ENCODE measurements around the gene SLAMF6. TPM values are rescaled to one million over a fixed set of nuclear protein-coding genes. Genes with fewer than 3 reads are reported as not detected.
A peak's percentile ranks its signal among the peaks of the same experiment; 100 is the strongest.

The SLAMF6 gene
- total and polyA plus RNA-seq, 10 of the 15 experiments (the other 5 are each of a cell fraction or from before 2014, with no cell fraction given), result 20.5 to 89.6 (median 36.5) TPM

DNA sequence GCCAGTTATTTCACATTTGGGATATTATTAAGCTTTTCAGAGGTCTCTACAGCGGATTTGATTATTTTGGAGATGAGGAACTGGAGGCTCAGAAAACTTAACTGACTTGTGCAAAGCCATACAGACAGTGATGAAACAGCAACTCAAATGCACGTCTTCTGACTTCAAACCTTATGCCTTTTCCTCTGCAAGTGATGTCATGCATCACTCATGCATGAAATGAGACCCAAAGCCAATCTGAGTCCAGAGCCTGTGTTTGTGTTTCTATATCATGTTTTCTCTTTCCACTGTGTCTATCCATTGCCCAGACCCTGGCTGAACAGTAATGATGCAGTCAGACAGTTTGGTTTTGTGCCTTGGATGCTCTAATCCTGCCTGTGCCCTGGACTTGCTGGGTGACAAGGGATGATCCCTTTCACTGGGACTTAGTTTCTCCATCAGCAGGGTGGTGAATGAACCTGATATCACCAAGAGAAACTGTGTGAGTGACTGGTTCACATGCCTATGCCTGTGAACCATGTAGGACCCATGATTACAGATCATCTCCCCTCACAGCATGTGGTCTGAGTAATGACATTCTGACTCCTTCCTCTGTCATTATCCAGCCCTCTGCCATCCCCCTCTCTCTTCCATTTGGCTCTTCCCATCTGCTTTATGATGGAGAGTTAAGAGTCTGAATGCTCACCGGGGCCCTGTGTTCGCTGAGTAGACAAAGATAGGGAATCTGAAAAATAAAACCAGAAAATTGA lies 33.4 kb downstream of the SLAMF6 start:
- Histone ChIP-seq H3K4me3 (no peak overlapping the region), H2AFZ (ENCODE audit: control insufficient read depth, low read depth, low read length) (no peak overlapping the region), H3K36me3 (ENCODE audit: control insufficient read depth in 2 of 2, insufficient read depth in 2 of 2, low read length in 1 of 2) (peaks cover 8 to 43% of the 10 kb centered on the region in 2 experiments), H3K9me3 (replicated peaks; ENCODE audit: control insufficient read depth, insufficient read depth, low read length) (no peaks in the 10 kb centered on the region), H3K4me2 (ENCODE audit: control insufficient read depth, insufficient read depth) (no peak overlapping the region), H3K4me1 (ENCODE audit: control insufficient read depth, insufficient read depth, low read length) (peaks cover 17% of the 10 kb centered on the region), H3K79me2 (ENCODE audit: control insufficient read depth, insufficient read depth, low read length) (no peaks in the 10 kb centered on the region; the same call in 1 of the 2 replicates), H3K27ac (ENCODE audit: control insufficient read depth, insufficient read depth) (peak overlapping the region; percentile 68), H3K27me3 (replicated peaks in 1 of 2; ENCODE audit: control insufficient read depth in 2 of 2, insufficient read depth in 2 of 2, low read length in 1 of 2) (no peaks in the 10 kb centered on the region), H4K20me1 (ENCODE audit: control insufficient read depth, insufficient read depth) (no peaks in the 10 kb centered on the region), H3K9ac (ENCODE audit: control insufficient read depth, insufficient read depth, low read length) (no peak overlapping the region)
- ATAC-seq (peak; percentile 37), FAIRE-seq (no peak), DNase-seq (ENCODE audit: low read depth, low spot score) (no peak)
- TF ChIP-seq SMAD5 (IDR thresholded peaks at IDR 0.05; ENCODE audit: low read depth) (0 out of 2 replicates have a peak, but pooled peaks have one; percentile 31), SUZ12 (IDR thresholded peaks at IDR 0.05; ENCODE audit: unreplicated experiment) (no peak), EZH2 (IDR thresholded peaks at IDR 0.05; ENCODE audit: borderline replicate concordance, control insufficient read depth, low read depth, low read length) (no peak), RCOR1 (conservative IDR thresholded peaks at IDR 0.05; ENCODE audit: low read depth, low read length) (no peak), ATF7 (IDR thresholded peaks at IDR 0.05; ENCODE audit: low read depth) (peak; percentile 20; the same call in 1 of the 2 replicates), CREM (IDR thresholded peaks at IDR 0.05; ENCODE audit: low read depth) (peak; percentile 89), HDGF (IDR thresholded peaks at IDR 0.05) (no peak), KLF5 (IDR thresholded peaks at IDR 0.05; ENCODE audit: partially characterized antibody) (no peak), ZNF384 (IDR thresholded peaks at IDR 0.05; ENCODE audit: borderline replicate concordance, low read depth, low read length) (no peak), PAX5 (IDR thresholded peaks at IDR 0.05; ENCODE audit: borderline replicate concordance, low read depth, low read length) (0 out of 2 replicates have a peak, but pooled peaks have one; percentile 15), CREB1 (IDR thresholded peaks at IDR 0.05; ENCODE audit: low read depth) (peak; percentile 96)
- TF ChIP-seq, protein P1, sequence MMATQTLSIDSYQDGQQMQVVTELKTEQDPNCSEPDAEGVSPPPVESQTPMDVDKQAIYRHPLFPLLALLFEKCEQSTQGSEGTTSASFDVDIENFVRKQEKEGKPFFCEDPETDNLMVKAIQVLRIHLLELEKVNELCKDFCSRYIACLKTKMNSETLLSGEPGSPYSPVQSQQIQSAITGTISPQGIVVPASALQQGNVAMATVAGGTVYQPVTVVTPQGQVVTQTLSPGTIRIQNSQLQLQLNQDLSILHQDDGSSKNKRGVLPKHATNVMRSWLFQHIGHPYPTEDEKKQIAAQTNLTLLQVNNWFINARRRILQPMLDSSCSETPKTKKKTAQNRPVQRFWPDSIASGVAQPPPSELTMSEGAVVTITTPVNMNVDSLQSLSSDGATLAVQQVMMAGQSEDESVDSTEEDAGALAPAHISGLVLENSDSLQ (IDR thresholded peaks at IDR 0.05), result peak; percentile 14; the same call in 1 of the 2 replicates
- TF ChIP-seq, protein P2, sequence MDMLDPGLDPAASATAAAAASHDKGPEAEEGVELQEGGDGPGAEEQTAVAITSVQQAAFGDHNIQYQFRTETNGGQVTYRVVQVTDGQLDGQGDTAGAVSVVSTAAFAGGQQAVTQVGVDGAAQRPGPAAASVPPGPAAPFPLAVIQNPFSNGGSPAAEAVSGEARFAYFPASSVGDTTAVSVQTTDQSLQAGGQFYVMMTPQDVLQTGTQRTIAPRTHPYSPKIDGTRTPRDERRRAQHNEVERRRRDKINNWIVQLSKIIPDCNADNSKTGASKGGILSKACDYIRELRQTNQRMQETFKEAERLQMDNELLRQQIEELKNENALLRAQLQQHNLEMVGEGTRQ (IDR thresholded peaks at IDR 0.05; ENCODE audit: borderline replicate concordance, low read depth, low read length), result no peak
- TF ChIP-seq, protein P3, sequence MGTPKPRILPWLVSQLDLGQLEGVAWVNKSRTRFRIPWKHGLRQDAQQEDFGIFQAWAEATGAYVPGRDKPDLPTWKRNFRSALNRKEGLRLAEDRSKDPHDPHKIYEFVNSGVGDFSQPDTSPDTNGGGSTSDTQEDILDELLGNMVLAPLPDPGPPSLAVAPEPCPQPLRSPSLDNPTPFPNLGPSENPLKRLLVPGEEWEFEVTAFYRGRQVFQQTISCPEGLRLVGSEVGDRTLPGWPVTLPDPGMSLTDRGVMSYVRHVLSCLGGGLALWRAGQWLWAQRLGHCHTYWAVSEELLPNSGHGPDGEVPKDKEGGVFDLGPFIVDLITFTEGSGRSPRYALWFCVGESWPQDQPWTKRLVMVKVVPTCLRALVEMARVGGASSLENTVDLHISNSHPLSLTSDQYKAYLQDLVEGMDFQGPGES (IDR thresholded peaks at IDR 0.05), result no peak
- ChIA-PET CTCF (interaction anchor here (1.3 to 2.4 kb wide), 2 partner anchors 60 to 117 kb away, joined by 4 to 10 read pairs; no protein-coding TSS in a partner anchor), POLR2A (interaction anchor here (0.5 to 1.0 kb wide), 3 partner anchors 17 to 57 kb away, joined by 3 read pairs; no protein-coding TSS in a partner anchor), SMC1A (ENCODE audit: uncharacterized antibody, unreplicated experiment) (interaction anchor here (1.0 to 3.2 kb wide), 12 partner anchors 8 to 116 kb away, joined by 3 to 20 read pairs (median 6); partner anchors contain the start of gene SLAMF6), RAD21 (ENCODE audit: unreplicated experiment) (interaction anchor here (1.7 kb wide), 1 partner anchor 54 kb away, joined by 5 read pairs; no protein-coding TSS in a partner anchor)
- no TSS peak for BruUV-seq (replicated peaks)
- 50% methylated on average over 4 of the region's 4 CpGs for WGBS (ENCODE audit: insufficient coverage, insufficient replicate concordance, low lambda C conversion rate, missing lambda C conversion rate)
- in situ Hi-C loops (cut with MboI), result no loop called here
- intact Hi-C loops (cut with micrococcal nuclease; ENCODE audit: unreplicated experiment), result no loop called here
